Liver (tissue), 3 donors: Measurements from ENCODE around the gene TMEM40.

Experiments
- RAD21 ChIP-seq, 2 donors: IDR thresholded peaks; 2 replicates each; pipeline ENCODE4 v1.6.1; 2016; ENCODE audit warnings: antibody characterized with exemption in 2 of 2, mild to moderate bottlenecking in 2 of 2
- SP1 ChIP-seq: IDR thresholded peaks from 2 replicates; pipeline ENCODE4 v1.6.1; 2018; ENCODE audit warnings: antibody characterized with exemption, mild to moderate bottlenecking
- TAF1 ChIP-seq: conservative IDR thresholded peaks from 2 replicates; pipeline ENCODE4 v1.6.1; 2016; ENCODE audit warnings: antibody characterized with exemption, mild to moderate bottlenecking
- YY1 ChIP-seq: IDR thresholded peaks from 2 replicates; pipeline ENCODE4 v1.6.1; 2016; ENCODE audit warnings: antibody characterized with exemption, mild to moderate bottlenecking
- TF ChIP-seq, protein P1 (sequence below): fragments of 150-350 bp; IDR thresholded peaks from 2 replicates; pipeline ENCODE4 v1.5.1; 2017; ENCODE audit warnings: improper control_type of control experiment, low read depth, low read length; ENCODE audit not compliant: missing input control
- TF ChIP-seq, protein P2 (sequence below): IDR thresholded peaks from 2 replicates; pipeline ENCODE4 v1.6.1; 2016; ENCODE audit warnings: antibody characterized with exemption, mild to moderate bottlenecking
- donor health status: healthy.
- donor health status: healthy.

DNA sequence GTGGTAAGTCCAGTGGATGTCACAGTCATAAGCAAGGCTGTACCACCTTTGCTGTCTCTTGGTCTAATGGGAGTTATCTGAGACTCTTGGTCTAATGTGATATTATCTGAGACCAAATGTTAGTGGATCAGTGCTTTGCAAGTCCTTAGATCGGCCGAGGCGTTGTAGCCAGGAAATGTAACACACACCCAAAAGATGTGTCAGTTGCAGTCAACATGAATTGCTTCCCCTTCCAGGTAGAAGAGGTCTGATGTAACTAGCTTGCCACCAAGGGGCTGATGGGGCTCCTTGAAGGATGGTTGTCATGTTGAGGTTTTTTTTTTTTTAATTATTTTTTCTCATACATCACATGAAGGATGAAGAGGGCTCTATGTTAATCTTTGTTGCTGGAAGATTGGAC, 49.7 kb downstream of the TMEM40 start:
- TF ChIP-seq, protein P1, sequence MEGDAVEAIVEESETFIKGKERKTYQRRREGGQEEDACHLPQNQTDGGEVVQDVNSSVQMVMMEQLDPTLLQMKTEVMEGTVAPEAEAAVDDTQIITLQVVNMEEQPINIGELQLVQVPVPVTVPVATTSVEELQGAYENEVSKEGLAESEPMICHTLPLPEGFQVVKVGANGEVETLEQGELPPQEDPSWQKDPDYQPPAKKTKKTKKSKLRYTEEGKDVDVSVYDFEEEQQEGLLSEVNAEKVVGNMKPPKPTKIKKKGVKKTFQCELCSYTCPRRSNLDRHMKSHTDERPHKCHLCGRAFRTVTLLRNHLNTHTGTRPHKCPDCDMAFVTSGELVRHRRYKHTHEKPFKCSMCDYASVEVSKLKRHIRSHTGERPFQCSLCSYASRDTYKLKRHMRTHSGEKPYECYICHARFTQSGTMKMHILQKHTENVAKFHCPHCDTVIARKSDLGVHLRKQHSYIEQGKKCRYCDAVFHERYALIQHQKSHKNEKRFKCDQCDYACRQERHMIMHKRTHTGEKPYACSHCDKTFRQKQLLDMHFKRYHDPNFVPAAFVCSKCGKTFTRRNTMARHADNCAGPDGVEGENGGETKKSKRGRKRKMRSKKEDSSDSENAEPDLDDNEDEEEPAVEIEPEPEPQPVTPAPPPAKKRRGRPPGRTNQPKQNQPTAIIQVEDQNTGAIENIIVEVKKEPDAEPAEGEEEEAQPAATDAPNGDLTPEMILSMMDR = no peak
- TF ChIP-seq RAD21 (IDR thresholded peaks at IDR 0.05) (no peak), YY1 (no peak), SP1 (no peak), TAF1 (no peak)
- TF ChIP-seq, protein P2, sequence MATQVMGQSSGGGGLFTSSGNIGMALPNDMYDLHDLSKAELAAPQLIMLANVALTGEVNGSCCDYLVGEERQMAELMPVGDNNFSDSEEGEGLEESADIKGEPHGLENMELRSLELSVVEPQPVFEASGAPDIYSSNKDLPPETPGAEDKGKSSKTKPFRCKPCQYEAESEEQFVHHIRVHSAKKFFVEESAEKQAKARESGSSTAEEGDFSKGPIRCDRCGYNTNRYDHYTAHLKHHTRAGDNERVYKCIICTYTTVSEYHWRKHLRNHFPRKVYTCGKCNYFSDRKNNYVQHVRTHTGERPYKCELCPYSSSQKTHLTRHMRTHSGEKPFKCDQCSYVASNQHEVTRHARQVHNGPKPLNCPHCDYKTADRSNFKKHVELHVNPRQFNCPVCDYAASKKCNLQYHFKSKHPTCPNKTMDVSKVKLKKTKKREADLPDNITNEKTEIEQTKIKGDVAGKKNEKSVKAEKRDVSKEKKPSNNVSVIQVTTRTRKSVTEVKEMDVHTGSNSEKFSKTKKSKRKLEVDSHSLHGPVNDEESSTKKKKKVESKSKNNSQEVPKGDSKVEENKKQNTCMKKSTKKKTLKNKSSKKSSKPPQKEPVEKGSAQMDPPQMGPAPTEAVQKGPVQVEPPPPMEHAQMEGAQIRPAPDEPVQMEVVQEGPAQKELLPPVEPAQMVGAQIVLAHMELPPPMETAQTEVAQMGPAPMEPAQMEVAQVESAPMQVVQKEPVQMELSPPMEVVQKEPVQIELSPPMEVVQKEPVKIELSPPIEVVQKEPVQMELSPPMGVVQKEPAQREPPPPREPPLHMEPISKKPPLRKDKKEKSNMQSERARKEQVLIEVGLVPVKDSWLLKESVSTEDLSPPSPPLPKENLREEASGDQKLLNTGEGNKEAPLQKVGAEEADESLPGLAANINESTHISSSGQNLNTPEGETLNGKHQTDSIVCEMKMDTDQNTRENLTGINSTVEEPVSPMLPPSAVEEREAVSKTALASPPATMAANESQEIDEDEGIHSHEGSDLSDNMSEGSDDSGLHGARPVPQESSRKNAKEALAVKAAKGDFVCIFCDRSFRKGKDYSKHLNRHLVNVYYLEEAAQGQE = no peak
